Nephron progenitor cell (in vitro differentiated cells): ENCODE measurements around the gene SDHA.

Source experiments
- DNase-seq: peaks from one replicate; pipeline ENCODE4 v3.0.0; 2021
- H3K27ac Mint-ChIP-seq: 2 replicates; pipeline ENCODE4 v1.8.0; 2021; ENCODE audit warnings: mild to moderate bottlenecking, moderate library complexity, mixed read lengths
- H3K27me3 Mint-ChIP-seq: 2 replicates; pipeline ENCODE4 v1.8.0; 2021; ENCODE audit warnings: mild to moderate bottlenecking, low read depth, mixed read lengths; ENCODE audit not compliant: poor library complexity
- H3K36me3 Mint-ChIP-seq: 2 replicates; pipeline ENCODE4 v1.8.0; 2021; ENCODE audit warnings: low read depth, mixed read lengths
- H3K4me1 Mint-ChIP-seq: 2 replicates; pipeline ENCODE4 v1.8.0; 2021; ENCODE audit warnings: mixed read lengths
- H3K4me3 Mint-ChIP-seq: 2 replicates; pipeline ENCODE4 v1.8.0; 2021; ENCODE audit warnings: mild to moderate bottlenecking, moderate library complexity, mixed read lengths
- H3K9me3 Mint-ChIP-seq: 2 replicates; pipeline ENCODE4 v1.8.0; 2021; ENCODE audit warnings: mild to moderate bottlenecking, moderate library complexity, mixed read lengths
- CTCF ChIP-seq: fragments of 200-600 bp; sonication (generic); IDR thresholded peaks from 2 replicates; pipeline ENCODE4 v1.5.0; 2021; ENCODE audit warnings: antibody characterized with exemption

SDHA gene

GRCh38 chr5:176296-176823 lies 41.8 kb upstream of the SDHA start:
- no peak for TF ChIP-seq CTCF
- DNase-seq: no peak
- no peaks in the 10 kb centered on the region for H3K9me3 Mint-ChIP-seq
- H3K4me1 Mint-ChIP-seq: peaks cover 69% of the 10 kb centered on the region
- no peak overlapping the region for H3K27ac Mint-ChIP-seq
- H3K27me3 Mint-ChIP-seq: peaks cover 11% of the 10 kb centered on the region
- peaks cover 5% of the 10 kb centered on the region for H3K36me3 Mint-ChIP-seq
- no peak overlapping the region for H3K4me3 Mint-ChIP-seq

- no peak for DNase-seq
- Mint-ChIP-seq H3K27ac (no peak overlapping the region), H3K36me3 (peaks cover 14% of the 10 kb centered on the region), H3K4me3 (no peak overlapping the region), H3K27me3 (peaks cover 11% of the 10 kb centered on the region), H3K9me3 (no peaks in the 10 kb centered on the region), H3K4me1 (peaks cover 53% of the 10 kb centered on the region)
- TF ChIP-seq CTCF: no peak
Measured at GRCh38 chr5:178110-178509, 40.0 kb upstream of the SDHA start.

- no peak for TF ChIP-seq CTCF
- DNase-seq: no peak
- Mint-ChIP-seq H3K27me3 (peaks cover 9% of the 10 kb centered on the region), H3K9me3 (no peaks in the 10 kb centered on the region), H3K36me3 (peaks cover 14% of the 10 kb centered on the region), H3K4me1 (peaks cover 41% of the 10 kb centered on the region), H3K4me3 (no peak overlapping the region), H3K27ac (no peak overlapping the region)
Measured at GRCh38 chr5:179401-179800, 38.7 kb upstream of the SDHA start.

- no peak overlapping the region for H3K27ac Mint-ChIP-seq
- peaks cover 14% of the 10 kb centered on the region for H3K36me3 Mint-ChIP-seq
- no peak overlapping the region for H3K4me3 Mint-ChIP-seq
- TF ChIP-seq CTCF: no peak
- DNase-seq: no peak
- H3K4me1 Mint-ChIP-seq: peaks cover 31% of the 10 kb centered on the region
- peaks cover 9% of the 10 kb centered on the region for H3K27me3 Mint-ChIP-seq
- H3K9me3 Mint-ChIP-seq: no peaks in the 10 kb centered on the region
Measured at GRCh38 chr5:180286-180918, 37.7 kb upstream of the SDHA start.

- Mint-ChIP-seq H3K4me3 (no peak overlapping the region), H3K27ac (no peak overlapping the region), H3K36me3 (peaks cover 14% of the 10 kb centered on the region), H3K4me1 (peaks cover 29% of the 10 kb centered on the region), H3K9me3 (no peaks in the 10 kb centered on the region), H3K27me3 (peaks cover 7% of the 10 kb centered on the region)
- no peak for TF ChIP-seq CTCF
- DNase-seq: no peak
Measured at GRCh38 chr5:181160-181559, 37.0 kb upstream of the SDHA start.

- TF ChIP-seq CTCF: no peak
- Mint-ChIP-seq H3K27ac (no peak overlapping the region), H3K4me3 (no peak overlapping the region), H3K4me1 (peaks cover 25% of the 10 kb centered on the region), H3K27me3 (peaks cover 4% of the 10 kb centered on the region), H3K9me3 (no peaks in the 10 kb centered on the region), H3K36me3 (peaks cover 14% of the 10 kb centered on the region)
- DNase-seq: no peak
Measured at GRCh38 chr5:181566-181965, 36.6 kb upstream of the SDHA start.
